SKM-1 (cell line): Measurements from ENCODE around the gene SMARCE1.

Experiments used
- DNase-seq: peaks from one replicate; lab custom pipeline; 2025; ENCODE audit not compliant: unreplicated experiment; lab: John Stamatoyannopoulos, UW

Gene SMARCE1

DNA sequence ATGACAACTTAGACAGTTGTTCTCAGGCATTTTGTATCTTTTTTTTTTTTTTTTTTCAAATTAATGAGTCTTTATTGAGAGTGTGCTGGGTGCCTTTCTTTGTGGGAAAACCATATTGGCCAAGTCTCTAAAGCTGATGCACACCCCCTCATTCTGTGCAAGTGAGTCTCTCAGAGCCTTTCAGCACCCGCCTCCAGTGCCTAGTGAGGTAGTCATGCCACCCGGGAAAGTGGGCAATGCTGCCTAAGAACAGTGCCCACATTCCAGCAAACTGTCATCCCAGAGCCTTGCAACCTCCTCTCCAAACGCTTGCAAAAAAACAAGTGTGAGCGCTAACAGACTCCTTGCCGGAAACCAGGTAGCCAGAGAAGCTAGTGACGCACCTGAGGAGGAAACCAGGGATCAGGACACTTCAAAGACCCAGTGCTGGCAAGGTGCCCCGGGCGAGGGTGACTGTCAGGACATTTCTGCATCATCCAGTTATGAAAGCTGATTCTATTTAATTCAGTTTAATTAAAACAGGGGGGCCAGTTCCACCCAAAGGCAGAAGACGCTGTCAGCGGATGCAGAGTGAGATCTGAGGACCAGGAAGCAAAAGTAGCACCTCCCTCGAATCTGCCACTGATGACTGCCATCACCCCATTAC, 34.9 kb downstream of the SMARCE1 start:
- no peak for DNase-seq

GRCh38 chr17:40611840-40612474, 35.7 kb downstream of the SMARCE1 start:
- DNase-seq: no peak

GRCh38 chr17:40610359-40610758, 37.3 kb downstream of the SMARCE1 start:
- no peak for DNase-seq

DNA sequence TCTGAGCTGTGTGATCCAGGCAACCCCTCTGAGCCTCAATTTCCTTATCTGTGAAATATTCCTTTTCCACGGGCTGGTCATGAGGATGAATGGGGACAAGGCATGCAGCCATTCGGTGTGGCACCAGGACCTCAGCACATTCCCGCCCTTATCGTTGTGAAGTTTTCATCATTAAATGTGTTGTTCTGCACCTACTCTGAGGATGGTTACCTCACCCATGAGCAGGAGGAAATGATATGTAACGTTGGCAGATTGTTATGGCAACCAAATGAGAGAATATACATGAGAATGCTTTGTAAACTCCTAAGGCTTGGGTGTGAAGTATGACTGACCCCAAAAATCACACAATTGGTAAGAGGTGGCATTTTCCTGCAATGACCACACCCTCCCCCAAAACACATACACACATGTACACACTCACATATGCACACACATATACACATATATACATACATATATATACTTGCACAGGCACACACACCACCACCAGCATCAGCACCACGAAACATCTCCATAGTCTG, 39.5 kb downstream of the SMARCE1 start:
- no peak for DNase-seq

GRCh38 chr17:40607641-40608040, 40.0 kb downstream of the SMARCE1 start:
- no peak for DNase-seq

GRCh38 chr17:40606548-40607353, 40.9 kb downstream of the SMARCE1 start:
- DNase-seq: no peak

DNA sequence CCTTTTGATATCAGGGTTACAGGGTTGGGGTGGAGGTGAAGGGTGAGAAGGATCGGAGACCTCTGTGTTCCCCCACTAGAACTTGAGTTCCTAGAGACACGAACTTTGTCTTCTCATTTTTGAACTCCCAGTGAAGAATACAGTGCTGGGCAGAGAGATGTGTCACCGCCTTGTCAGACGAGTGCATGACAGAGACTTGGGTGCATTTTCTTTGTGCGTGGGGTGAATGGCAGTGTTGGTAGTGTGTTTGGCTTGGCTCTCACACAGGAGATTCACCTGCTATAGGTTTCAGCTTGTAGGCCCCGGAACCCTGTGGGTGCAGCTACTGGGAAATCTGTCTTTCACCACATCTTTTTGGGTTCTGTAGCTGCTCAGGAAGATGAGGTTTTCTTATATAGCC, 42.3 kb downstream of the SMARCE1 start:
- DNase-seq: no peak

GRCh38 chr17:40604327-40605080, 43.1 kb downstream of the SMARCE1 start:
- DNase-seq: no peak

DNA sequence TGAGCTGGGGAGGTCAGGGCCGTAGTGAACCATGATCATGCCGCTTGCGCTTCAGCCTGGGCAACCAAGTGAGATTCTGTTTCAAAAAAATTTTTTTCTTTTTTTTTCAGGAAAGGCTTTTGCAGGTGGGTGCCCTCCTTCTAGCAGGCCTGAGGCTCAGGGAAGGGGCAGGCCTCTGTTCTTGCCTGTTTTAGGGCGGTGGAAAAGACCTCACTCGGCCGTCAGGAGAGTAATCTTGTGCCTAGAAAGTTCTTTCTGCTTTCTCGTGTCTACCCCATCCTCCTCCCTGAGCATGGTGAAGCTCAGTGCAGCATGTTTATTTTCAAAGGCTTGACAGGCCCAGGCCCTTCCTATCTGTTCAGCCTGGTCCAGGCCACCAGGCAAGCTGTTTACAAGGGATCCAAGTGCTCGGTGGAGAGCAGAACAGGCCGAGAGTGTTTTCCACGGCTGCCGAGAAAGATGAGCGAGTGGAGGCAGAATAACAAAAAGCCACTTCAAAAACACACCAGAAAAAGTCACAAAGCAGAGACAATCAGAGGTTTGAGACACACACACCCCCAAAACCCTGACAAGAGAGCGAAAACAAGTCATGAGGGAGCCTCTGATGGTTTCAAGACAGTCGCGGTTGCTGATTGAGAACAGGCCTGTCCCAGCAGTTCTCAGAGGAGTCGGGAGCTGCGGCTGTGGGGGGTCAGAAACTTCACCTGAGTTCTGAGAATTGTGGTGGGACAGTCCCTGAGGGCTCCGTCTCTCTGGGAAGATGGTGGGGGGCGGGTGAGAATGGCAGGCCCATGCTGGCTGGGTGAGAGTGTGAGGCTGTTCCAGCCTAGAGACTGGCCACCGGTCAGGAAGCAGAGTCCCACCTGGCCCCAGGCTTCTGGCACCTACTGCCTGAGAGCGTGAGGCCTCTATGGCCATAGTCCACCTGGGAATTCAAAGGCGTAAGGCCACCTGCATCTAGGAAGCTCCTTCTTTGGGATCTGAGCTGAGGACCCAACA, 44.9 kb downstream of the SMARCE1 start:
- DNase-seq: no peak

DNA sequence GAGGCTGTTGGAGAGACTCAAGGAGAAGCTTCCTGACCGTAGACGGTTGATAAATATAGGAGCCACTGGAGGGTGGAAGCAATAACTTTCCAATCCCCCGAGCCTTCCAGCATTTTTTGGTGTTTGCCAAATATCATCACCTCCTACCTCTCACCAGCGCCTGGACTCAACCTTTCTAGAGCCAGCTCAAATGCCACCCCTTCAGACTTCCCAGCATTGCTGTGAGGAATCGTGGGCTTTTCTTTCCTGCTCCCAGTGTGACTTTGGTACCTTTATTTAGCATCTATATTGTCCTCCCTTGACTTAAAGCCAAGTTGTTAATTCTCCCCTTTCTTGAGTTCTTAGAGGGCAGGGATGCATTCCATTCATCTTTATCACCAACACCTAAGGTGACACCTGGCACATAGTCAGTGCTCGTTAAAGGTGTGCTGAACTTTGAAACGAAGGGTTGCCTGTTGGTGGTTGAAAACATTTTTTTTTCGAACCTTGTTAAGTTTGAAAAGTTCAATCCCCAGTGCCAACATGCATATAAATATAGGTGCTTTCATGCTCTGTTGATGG, 47.1 kb downstream of the SMARCE1 start:
- no peak for DNase-seq

GRCh38 chr17:40599468-40599763, 48.2 kb downstream of the SMARCE1 start:
- DNase-seq: no peak

DNA sequence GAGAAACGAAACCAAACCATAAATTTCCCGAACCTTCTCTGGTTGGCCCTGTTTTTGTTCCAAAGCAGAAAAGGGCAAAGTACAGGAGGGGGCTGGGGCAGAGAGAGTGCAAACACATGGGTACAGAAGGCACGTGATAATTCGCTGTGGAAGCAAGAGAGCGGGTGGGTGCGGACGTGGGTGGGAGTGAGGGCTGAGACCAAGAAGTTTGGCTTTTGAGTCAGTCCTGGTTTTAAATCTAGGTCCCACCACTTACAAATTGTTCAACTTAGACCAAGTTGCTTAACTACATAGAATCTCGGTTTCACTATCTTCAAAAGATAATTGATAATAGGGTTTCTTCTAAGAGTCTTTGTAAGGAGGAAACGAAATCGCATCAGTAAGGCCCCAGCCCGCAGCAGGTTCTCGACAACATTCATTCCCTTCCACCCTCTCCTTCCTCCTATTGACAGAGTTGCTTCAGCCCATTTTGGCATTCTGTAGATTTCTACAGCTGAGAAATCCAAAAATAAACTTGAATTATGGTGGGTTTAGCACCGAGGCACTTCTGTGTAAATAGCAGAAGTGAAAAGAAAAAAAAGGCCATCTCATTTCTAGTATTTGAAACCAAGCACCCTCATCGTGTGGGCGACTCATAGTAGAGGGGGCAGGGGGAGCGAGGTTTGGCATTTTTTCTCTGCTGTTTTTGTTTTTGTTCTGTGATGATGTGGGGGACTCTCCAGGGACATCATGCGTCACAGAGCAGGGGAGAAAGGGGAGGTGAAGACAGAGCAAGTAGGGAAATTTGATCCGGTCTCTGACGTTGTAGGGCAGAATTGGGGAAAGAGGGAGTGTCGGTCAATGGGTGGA, 48.8 kb downstream of the SMARCE1 start:
- DNase-seq: no peak

DNA sequence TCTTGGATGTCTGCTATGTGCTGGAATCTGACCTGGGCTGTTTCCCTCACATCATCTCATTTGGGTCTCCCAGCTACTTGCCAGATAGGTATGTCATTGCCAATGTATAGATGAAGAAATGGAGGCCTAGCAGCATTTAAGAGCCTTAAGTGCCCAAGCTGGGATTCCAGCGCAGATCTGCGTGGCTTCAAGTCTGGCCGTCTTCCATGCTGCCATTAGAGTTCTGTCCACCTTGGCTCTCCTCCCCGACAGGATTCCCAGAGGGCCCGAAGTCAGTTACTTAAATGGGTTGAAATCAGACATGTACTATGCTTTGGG, 49.4 kb downstream of the SMARCE1 start:
- DNase-seq: no peak

DNA sequence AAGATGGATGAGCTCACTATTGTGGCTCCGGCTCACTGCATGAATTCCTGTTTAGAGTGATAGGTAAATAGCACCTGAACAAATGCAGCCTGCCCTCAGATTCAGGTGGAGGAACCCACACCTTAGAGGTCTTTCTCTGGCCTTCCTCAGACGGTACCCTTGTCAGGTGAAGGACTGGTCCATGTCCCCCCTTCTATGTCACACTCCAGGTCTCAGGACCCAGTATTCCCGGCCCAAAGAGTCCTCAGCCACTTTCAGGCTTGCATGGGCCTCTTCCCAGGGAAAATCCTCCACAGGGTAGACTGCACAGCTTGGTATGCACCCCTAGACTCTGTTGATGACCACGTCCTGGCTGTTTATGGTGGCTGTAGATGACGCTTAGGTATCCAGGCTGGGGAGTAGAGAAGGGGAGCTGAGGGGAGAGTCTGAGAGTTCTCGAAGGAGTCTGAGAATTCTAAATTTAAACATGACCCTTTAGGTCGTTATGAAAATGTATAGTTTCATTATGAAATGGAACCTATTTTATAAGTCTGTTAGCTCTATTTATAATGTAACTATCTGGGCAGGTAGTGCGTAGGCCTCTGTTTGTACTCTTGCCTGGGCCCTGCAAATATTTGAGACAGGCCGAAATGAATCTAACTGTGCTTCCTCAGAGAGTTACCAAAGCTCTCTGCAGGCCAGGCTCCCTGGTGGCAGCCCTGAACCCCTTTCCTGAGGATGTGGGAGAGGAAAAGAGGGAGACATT, 49.9 kb downstream of the SMARCE1 start:
- no peak for DNase-seq

GRCh38 chr17:40597156-40597555, 50.5 kb downstream of the SMARCE1 start:
- DNase-seq: no peak

DNA sequence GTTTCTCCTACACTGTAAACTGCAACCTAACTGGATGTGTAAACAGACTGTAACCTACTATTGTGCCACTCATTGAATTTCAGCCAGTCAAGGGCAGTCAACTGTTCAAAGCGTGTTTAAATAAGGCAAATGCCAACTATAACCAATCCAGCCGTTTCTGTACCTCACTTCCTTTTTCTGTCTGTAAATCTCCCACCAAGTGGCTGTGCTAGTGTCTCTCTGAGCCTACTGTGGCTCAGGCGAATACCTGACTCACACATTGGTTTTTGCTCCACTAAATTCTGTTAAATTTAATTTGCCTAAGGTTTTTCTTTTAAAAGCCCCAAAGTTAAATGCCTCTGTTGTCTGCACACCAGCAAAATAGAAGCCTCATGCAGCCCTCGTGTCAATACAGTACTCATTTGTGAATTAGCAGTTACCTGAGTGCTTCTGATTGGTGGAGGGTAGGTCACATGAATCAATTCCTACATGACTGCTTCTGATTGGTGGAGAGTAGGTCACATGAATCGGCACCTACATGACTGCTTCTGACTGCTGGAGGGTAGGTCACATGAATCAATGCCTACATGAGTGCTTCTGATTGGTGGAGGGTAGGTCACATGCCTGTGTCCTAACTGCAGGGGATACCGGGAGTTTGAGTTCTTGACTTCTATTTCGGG, 51.2 kb downstream of the SMARCE1 start:
- DNase-seq: no peak

GRCh38 chr17:40590742-40591141, 56.9 kb downstream of the SMARCE1 start:
- DNase-seq: no peak

- DNase-seq: no peak
These were observed 59.1 kb downstream of the SMARCE1 start for GRCh38 chr17:40588552-40588951.
